GM23338 (cell line): Measurements from ENCODE around the gene FNDC3A. TPM values are rescaled to one million over a fixed set of nuclear protein-coding genes. Genes with fewer than 3 reads are reported as not detected.

ENCODE experiments used
- ATAC-seq: fragments of 200-7000 bp; cut with Tn5 transposase; 3 replicates; pipeline ENCODE4 v1.9.1; 2020
- DNase-seq: peaks from one replicate; pipeline ENCODE4 v3.0.0-alpha.2; 2015; ENCODE audit warnings: low spot score
- H2AFZ ChIP-seq: fragments of 200-600 bp; sonication (generic); 2 replicates; pipeline ENCODE4 v1.8.0; 2016; ENCODE audit warnings: antibody characterized with exemption, mild to moderate bottlenecking, moderate library complexity
- H3F3A ChIP-seq: fragments of 200-600 bp; sonication (generic); replicated peaks from 2 replicates; pipeline ENCODE4 v1.8.0; 2017; ENCODE audit warnings: antibody characterized with exemption, mixed run types, low read depth
- H3K27ac ChIP-seq: fragments of 200-600 bp; sonication (generic); 2 replicates; pipeline ENCODE4 v1.6.1; 2016; ENCODE audit warnings: low read depth
- H3K27me3 ChIP-seq: fragments of 200-600 bp; sonication (generic); 2 replicates; pipeline ENCODE4 v1.8.0; 2016; ENCODE audit warnings: mild to moderate bottlenecking, mixed run types, moderate library complexity; ENCODE audit not compliant: insufficient read depth
- H3K36me3 ChIP-seq: fragments of 200-600 bp; sonication (generic); 2 replicates; pipeline ENCODE4 v1.8.0; 2016; ENCODE audit warnings: mild to moderate bottlenecking; ENCODE audit not compliant: insufficient read depth
- H3K4me1 ChIP-seq: fragments of 200-600 bp; sonication (generic); 2 replicates; pipeline ENCODE4 v1.8.0; 2016; ENCODE audit warnings: mild to moderate bottlenecking, moderate library complexity; ENCODE audit not compliant: insufficient read depth
- H3K4me2 ChIP-seq: fragments of 200-600 bp; sonication (generic); 2 replicates; pipeline ENCODE4 v1.7.1; 2017; ENCODE audit warnings: mixed run types
- H3K4me3 ChIP-seq: fragments of 200-600 bp; sonication (generic); 2 replicates; pipeline ENCODE4 v1.6.1; 2016; ENCODE audit warnings: mixed run types
- H3K79me2 ChIP-seq: fragments of 200-600 bp; sonication (generic); replicated peaks from 2 replicates; pipeline ENCODE4 v1.8.0; 2017; ENCODE audit warnings: mild to moderate bottlenecking; ENCODE audit not compliant: insufficient read depth
- H3K9me2 ChIP-seq: fragments of 200-600 bp; sonication (generic); 2 replicates; pipeline ENCODE4 v1.8.0; 2017; ENCODE audit not compliant: insufficient read depth
- H4K20me1 ChIP-seq: fragments of 200-600 bp; sonication (generic); replicated peaks from 2 replicates; pipeline ENCODE4 v1.8.0; 2017; ENCODE audit warnings: mild to moderate bottlenecking; ENCODE audit not compliant: insufficient read depth
- H3K27ac Mint-ChIP-seq: 2 replicates; pipeline ENCODE4 v1.8.0; 2020; ENCODE audit warnings: inconsistent platforms, mild to moderate bottlenecking, moderate library complexity, mixed read lengths
- H3K27me3 Mint-ChIP-seq: 3 replicates; pipeline ENCODE4 v1.8.0; 2022; ENCODE audit warnings: low read depth, mild to moderate bottlenecking, moderate library complexity, mixed read lengths, inconsistent platforms; ENCODE audit not compliant: insufficient read depth, poor library complexity
- H3K36me3 Mint-ChIP-seq: 3 replicates; pipeline ENCODE4 v1.8.0; 2021; ENCODE audit warnings: low read depth, mild to moderate bottlenecking, inconsistent platforms, moderate library complexity, mixed read lengths
- H3K4me1 Mint-ChIP-seq: 3 replicates; pipeline ENCODE4 v1.8.0; 2020; ENCODE audit warnings: mild to moderate bottlenecking, inconsistent platforms, mixed read lengths
- H3K4me3 Mint-ChIP-seq: 3 replicates; pipeline ENCODE4 v1.8.0; 2021; ENCODE audit warnings: moderate library complexity, mild to moderate bottlenecking, inconsistent platforms, mixed read lengths
- H3K9me3 Mint-ChIP-seq: 3 replicates; pipeline ENCODE4 v1.8.0; 2020; ENCODE audit warnings: moderate library complexity, mild to moderate bottlenecking, inconsistent platforms, mixed read lengths
- CREB1 ChIP-seq: fragments of 250-450 bp; sonication (Bioruptor Pico); IDR thresholded peaks from 2 replicates; pipeline ENCODE4 v1.5.0; 2020; ENCODE audit warnings: low read depth, mild to moderate bottlenecking, moderate library complexity
- ETS1 ChIP-seq: IDR thresholded peaks from 2 replicates; pipeline ENCODE4 v1.6.1; 2016; ENCODE audit warnings: antibody characterized with exemption
- EZH2 ChIP-seq: fragments of 200-600 bp; sonication (generic); IDR thresholded peaks from one replicate; pipeline ENCODE4 v1.8.0; 2017; ENCODE audit warnings: antibody characterized with exemption, mild to moderate bottlenecking, low read depth; ENCODE audit not compliant: unreplicated experiment
- EZH2phosphoT487 ChIP-seq: fragments of 200-600 bp; sonication (generic); IDR thresholded peaks from one replicate; pipeline ENCODE4 v1.8.1; 2018; ENCODE audit warnings: antibody characterized with exemption; ENCODE audit not compliant: unreplicated experiment
- JUNB ChIP-seq: IDR thresholded peaks from one replicate; pipeline ENCODE4 v1.6.1; 2016; ENCODE audit warnings: antibody characterized with exemption; ENCODE audit not compliant: unreplicated experiment
- POLR2AphosphoS5 ChIP-seq: IDR thresholded peaks from 2 replicates; pipeline ENCODE4 v1.6.1; 2016; ENCODE audit warnings: antibody characterized with exemption, low read depth
- STAT1 ChIP-seq: IDR thresholded peaks from one replicate; pipeline ENCODE4 v1.6.1; 2016; ENCODE audit warnings: antibody characterized with exemption; ENCODE audit not compliant: unreplicated experiment
- ZNF331 ChIP-seq: fragments of 250-450 bp; sonication (Bioruptor Pico); IDR thresholded peaks from 2 replicates; pipeline ENCODE4 v1.5.0; 2020; ENCODE audit warnings: low read depth, mild to moderate bottlenecking, moderate library complexity
- ZNF462 ChIP-seq: fragments of 250-450 bp; sonication (Bioruptor Pico); IDR thresholded peaks from 2 replicates; pipeline ENCODE4 v1.5.0; 2020; ENCODE audit warnings: mild to moderate bottlenecking, moderate library complexity
- polyA plus RNA-seq: library from polyadenylated mRNA; unstranded; fragments of >200 nt; fragmentation: Nextera tagmentation; extraction: Ambion mirVana; gene quantifications from 2 replicates; pipeline ENCODE4 v1.2.1, GENCODE V29; 2016
- total RNA-seq: library from RNA; depleted of rRNA; stranded (reverse); fragments of >200 nt; shearing (Covaris generic); gene quantifications from 2 replicates; pipeline ENCODE4 v1.2.3, GENCODE V29; 2014
- TF ChIP-seq, protein P1 (sequence below), 2 experiments: fragments of 200-600 bp in 1 of 2; sonication (generic) in 1 of 2; conservative IDR thresholded peaks; 2 replicates each; pipeline versions ENCODE4 v1.5.1 to v1.6.1; 2016 to 2017; ENCODE audit warnings: antibody characterized with exemption in 2 of 2, low read depth in 2 of 2, mild to moderate bottlenecking in 2 of 2, moderate library complexity in 1 of 2

The FNDC3A gene
- total and polyA plus RNA-seq, 2 experiments from 2014 or later = 10.3 to 31.1 TPM

DNA sequence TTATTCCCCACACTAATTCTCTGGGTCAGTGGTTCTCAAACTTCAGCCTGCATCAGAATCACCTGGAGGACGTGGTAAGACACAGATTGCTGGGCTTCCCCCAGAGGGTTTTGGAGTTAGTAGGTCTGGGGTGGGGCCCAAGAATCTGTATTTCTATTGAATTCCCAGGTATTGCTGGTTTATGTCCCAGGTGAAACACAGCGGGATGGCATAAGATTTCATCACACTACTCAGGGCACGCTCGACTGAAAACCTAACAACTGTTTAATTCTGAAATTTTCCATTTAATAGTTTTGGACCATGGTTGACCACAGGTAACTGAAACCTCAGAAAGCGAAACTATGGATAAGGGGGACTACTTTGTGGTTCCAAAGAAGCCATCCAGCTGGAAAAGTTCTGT is 250.9 kb downstream of the FNDC3A start:
- Histone ChIP-seq H3K79me2 (no peaks in the 10 kb centered on the region), H3K27me3 (peaks cover 35% of the 10 kb centered on the region), H4K20me1 (no peaks in the 10 kb centered on the region), H3K9me2 (no peaks in the 10 kb centered on the region), H3F3A (peaks cover under 1% of the 10 kb centered on the region; the same call in 1 of the 2 replicates), H3K4me2 (no peak overlapping the region), H3K36me3 (no peaks in the 10 kb centered on the region), H2AFZ (no peak overlapping the region), H3K27ac (no peak overlapping the region), H3K4me3 (no peak overlapping the region), H3K4me1 (peaks cover 3% of the 10 kb centered on the region; the same call in 1 of the 2 replicates)
- H3K4me3 Mint-ChIP-seq = no peak overlapping the region
- H3K9me3 Mint-ChIP-seq = no peaks in the 10 kb centered on the region; the same call in 2 of the 3 replicates
- H3K27ac Mint-ChIP-seq = no peak overlapping the region
- ATAC-seq (no peak), DNase-seq (no peak)
- TF ChIP-seq EZH2 = no peak
- no peak for TF ChIP-seq JUNB
- no peak for TF ChIP-seq STAT1
- no peak for TF ChIP-seq ETS1
- TF ChIP-seq EZH2phosphoT487 = no peak
- TF ChIP-seq CREB1 = no peak
- TF ChIP-seq ZNF331 (CRISPR knock-in tag) = no peak
- TF ChIP-seq POLR2AphosphoS5 = no peak
- no peak for TF ChIP-seq ZNF462 (CRISPR knock-in tag)
- TF ChIP-seq, protein P1, sequence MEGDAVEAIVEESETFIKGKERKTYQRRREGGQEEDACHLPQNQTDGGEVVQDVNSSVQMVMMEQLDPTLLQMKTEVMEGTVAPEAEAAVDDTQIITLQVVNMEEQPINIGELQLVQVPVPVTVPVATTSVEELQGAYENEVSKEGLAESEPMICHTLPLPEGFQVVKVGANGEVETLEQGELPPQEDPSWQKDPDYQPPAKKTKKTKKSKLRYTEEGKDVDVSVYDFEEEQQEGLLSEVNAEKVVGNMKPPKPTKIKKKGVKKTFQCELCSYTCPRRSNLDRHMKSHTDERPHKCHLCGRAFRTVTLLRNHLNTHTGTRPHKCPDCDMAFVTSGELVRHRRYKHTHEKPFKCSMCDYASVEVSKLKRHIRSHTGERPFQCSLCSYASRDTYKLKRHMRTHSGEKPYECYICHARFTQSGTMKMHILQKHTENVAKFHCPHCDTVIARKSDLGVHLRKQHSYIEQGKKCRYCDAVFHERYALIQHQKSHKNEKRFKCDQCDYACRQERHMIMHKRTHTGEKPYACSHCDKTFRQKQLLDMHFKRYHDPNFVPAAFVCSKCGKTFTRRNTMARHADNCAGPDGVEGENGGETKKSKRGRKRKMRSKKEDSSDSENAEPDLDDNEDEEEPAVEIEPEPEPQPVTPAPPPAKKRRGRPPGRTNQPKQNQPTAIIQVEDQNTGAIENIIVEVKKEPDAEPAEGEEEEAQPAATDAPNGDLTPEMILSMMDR (conservative IDR thresholded peaks at IDR 0.05; ENCODE audit: low read depth in 2 of 2) = no peak
- peaks cover 21% of the 10 kb centered on the region for H3K27me3 Mint-ChIP-seq
- peaks cover 7% of the 10 kb centered on the region for H3K4me1 Mint-ChIP-seq
- H3K36me3 Mint-ChIP-seq = no peaks in the 10 kb centered on the region; the same call in 2 of the 3 replicates
